NCI-H69 (cell line): Measurements from ENCODE around the gene BIRC7.

Experiments
- DNase-seq: peaks from one replicate; lab custom pipeline; 2025; lab: John Stamatoyannopoulos, UW

The BIRC7 gene

DNA sequence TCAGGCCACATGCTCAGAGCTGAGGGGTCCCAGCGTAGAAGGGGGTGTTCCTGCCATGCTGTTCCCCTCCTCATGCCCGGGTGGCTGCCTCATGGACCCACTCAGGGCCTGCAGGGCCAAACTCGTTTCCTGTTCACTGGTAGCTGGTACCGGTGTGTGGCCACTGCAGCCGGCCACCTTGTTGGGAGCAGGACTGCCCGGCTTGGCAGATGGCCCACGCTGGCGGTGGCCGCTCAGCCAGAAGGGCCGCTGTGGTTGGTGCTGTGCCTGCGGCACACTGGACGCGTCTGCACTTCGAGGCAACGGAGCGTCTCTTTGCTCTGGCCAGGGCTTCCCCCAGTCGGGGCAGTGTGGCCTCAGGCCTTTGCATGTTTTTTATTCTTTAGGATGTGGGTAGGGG lies 47.2 kb downstream of the BIRC7 start:
- DNase-seq: no peak

- DNase-seq: no peak
Observed at GRCh38 chr20:63283397-63284082, 47.8 kb downstream of the BIRC7 start.

DNA sequence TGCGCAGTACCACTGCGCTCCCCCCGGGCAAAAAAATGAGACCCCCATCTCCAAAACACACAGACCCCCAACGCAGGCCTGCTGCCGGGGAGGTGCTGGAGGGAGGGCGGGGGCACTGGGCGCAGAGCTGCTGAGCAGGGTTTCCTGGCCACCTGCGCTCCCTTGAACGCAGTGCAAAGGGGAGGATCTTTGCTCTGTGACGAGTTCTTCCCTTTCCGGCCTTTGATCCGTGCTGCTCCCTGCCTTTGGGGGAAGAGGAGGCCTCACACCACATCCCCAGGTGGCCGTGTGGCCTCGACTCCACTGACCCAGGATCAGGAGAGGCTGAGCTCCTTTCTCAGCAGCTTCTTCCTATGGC lies 48.4 kb downstream of the BIRC7 start:
- no peak for DNase-seq

- no peak for DNase-seq
Observed at GRCh38 chr20:63284544-63284949, 48.8 kb downstream of the BIRC7 start.

- no peak for DNase-seq
Observed at GRCh38 chr20:63284981-63285524, 49.3 kb downstream of the BIRC7 start.

GRCh38 chr20:63285636-63286615 lies 50.2 kb downstream of the BIRC7 start:
- DNase-seq: no peak

- DNase-seq: no peak
Observed at GRCh38 chr20:63286781-63287696, 51.3 kb downstream of the BIRC7 start.

- DNase-seq: no peak
Observed at GRCh38 chr20:63287697-63288580, 52.2 kb downstream of the BIRC7 start.

GRCh38 chr20:63288581-63289251 lies 53.0 kb downstream of the BIRC7 start:
- DNase-seq: no peak

- DNase-seq: no peak
Observed at GRCh38 chr20:63289311-63290135, 53.8 kb downstream of the BIRC7 start.
